GM12878 (cell line): ENCODE data around the gene TBXT. TPM values are rescaled to one million over a fixed set of nuclear protein-coding genes. Genes with fewer than 3 reads are reported as not detected.
A peak's percentile ranks its signal among the peaks of the same experiment; 100 is the strongest.

Experiments used
- ATAC-seq: fragments of 200-7000 bp; cut with Tn5 transposase; 3 replicates; pipeline ENCODE4 v1.9.1; 2020; ENCODE audit warnings: mild to moderate bottlenecking, moderate library complexity
- BruUV-seq: library from RNA; stranded (reverse); fragments of 400-500 nt; replicated peaks from 2 replicates; lab custom pipeline; 2021; lab: Mats Ljungman, UMichigan
- CTCF ChIA-PET: fragments of 300-600 bp; sonication (Branson Sonifier 250); formaldehyde crosslinking; extraction: SDS; loops from one replicate; lab custom pipeline; 2021; ENCODE audit warnings: inconsistent platforms; lab: Yijun Ruan, JAX
- POLR2A ChIA-PET: fragments of 350-600 bp; formaldehyde crosslinking; extraction: SDS; loops from one replicate; lab custom pipeline; 2021; ENCODE audit warnings: inconsistent platforms; lab: Charles Lee
- RAD21 ChIA-PET: fragments of 300-600 bp; sonication (Branson Sonifier 250); formaldehyde crosslinking; loops from one replicate; lab custom pipeline; 2023; ENCODE audit warnings: antibody characterized with exemption; ENCODE audit not compliant: unreplicated experiment; lab: Charles Lee
- SMC1A ChIA-PET: fragments of 300-600 bp; sonication (Branson Sonifier 250); formaldehyde crosslinking; loops from one replicate; lab custom pipeline; 2023; ENCODE audit not compliant: unreplicated experiment, uncharacterized antibody; lab: Charles Lee
- DNase-seq: peaks from one replicate; pipeline ENCODE4 v3.0.0-alpha.2; 2011; ENCODE audit warnings: low read depth, low spot score
- FAIRE-seq: peaks from 3 replicates; lab custom pipeline; 2011; peaks lifted over from hg19 to GRCh38; lab: Jason Lieb, UNC
- H2AFZ ChIP-seq: 2 replicates; pipeline ENCODE4 v1.6.0; 2011; ENCODE audit warnings: low read depth, low read length, control low read depth; ENCODE audit not compliant: control insufficient read depth
- H3K27ac ChIP-seq: 2 replicates; pipeline ENCODE4 v1.5.1; 2011; ENCODE audit warnings: control low read depth; ENCODE audit not compliant: control insufficient read depth, insufficient read depth
- H3K27me3 ChIP-seq, 2 experiments: replicated peaks in 1 of 2; 2 replicates each; pipeline versions ENCODE4 v1.6.0 to v1.6.1; 2011; ENCODE audit warnings: low read length in 1 of 2; ENCODE audit not compliant: control insufficient read depth in 2 of 2, insufficient read depth in 2 of 2
- H3K36me3 ChIP-seq, 2 experiments: 2 replicates each; pipeline ENCODE4 v1.5.1; 2011; ENCODE audit warnings: low read length in 1 of 2; ENCODE audit not compliant: control insufficient read depth in 2 of 2, insufficient read depth in 2 of 2
- H3K4me1 ChIP-seq: 2 replicates; pipeline ENCODE4 v1.6.1; 2011; ENCODE audit warnings: mild to moderate bottlenecking, low read length, moderate library complexity, mixed read lengths; ENCODE audit not compliant: control insufficient read depth, insufficient read depth
- H3K4me2 ChIP-seq: 2 replicates; pipeline ENCODE4 v1.6.0; 2011; ENCODE audit warnings: control low read depth; ENCODE audit not compliant: control insufficient read depth, insufficient read depth
- H3K4me3 ChIP-seq: fragments of 200-600 bp; sonication (generic); 2 replicates; pipeline ENCODE4 v1.5.1; 2016
- H3K79me2 ChIP-seq: 2 replicates; pipeline ENCODE4 v1.6.0; 2011; ENCODE audit warnings: low read length; ENCODE audit not compliant: control insufficient read depth, insufficient read depth
- H3K9ac ChIP-seq: 2 replicates; pipeline ENCODE4 v1.8.0; 2011; ENCODE audit warnings: low read length, control low read depth, mixed read lengths; ENCODE audit not compliant: control insufficient read depth, insufficient read depth
- H3K9me3 ChIP-seq: replicated peaks from 3 replicates; pipeline ENCODE4 v1.5.1; 2011; ENCODE audit warnings: mild to moderate bottlenecking, low read length; ENCODE audit not compliant: control insufficient read depth, insufficient read depth
- H4K20me1 ChIP-seq: 2 replicates; pipeline ENCODE4 v1.6.0; 2011; ENCODE audit not compliant: control insufficient read depth, insufficient read depth
- EP300 ChIP-seq, 2 experiments: fragments of 150-350 bp in 1 of 2; IDR thresholded peaks; 2 replicates each; pipeline ENCODE4 v1.6.1; 2011 to 2012; ENCODE audit warnings: low read depth in 2 of 2, low read length in 2 of 2, borderline replicate concordance in 1 of 2, improper control_type of control experiment in 1 of 2, inconsistent platforms in 1 of 2; ENCODE audit not compliant: control insufficient read depth in 1 of 2
- MTA2 ChIP-seq: fragments of 450-650 bp; IDR thresholded peaks from 2 replicates; pipeline ENCODE4 v1.6.1; 2016; ENCODE audit warnings: low read depth, mild to moderate bottlenecking, moderate library complexity
- RUNX3 ChIP-seq: IDR thresholded peaks from 2 replicates; pipeline ENCODE4 v1.6.1; 2012; ENCODE audit warnings: low read length, inconsistent platforms
- SPI1 ChIP-seq: IDR thresholded peaks from 2 replicates; pipeline ENCODE4 v1.6.1; 2011; ENCODE audit warnings: low read depth, mild to moderate bottlenecking, low read length, moderate library complexity, borderline replicate concordance; ENCODE audit not compliant: insufficient read depth
- TCF12 ChIP-seq: IDR thresholded peaks from 2 replicates; pipeline ENCODE4 v1.6.1; 2011; ENCODE audit warnings: low read depth, mild to moderate bottlenecking, low read length
- TCF7 ChIP-seq: IDR thresholded peaks from 2 replicates; pipeline ENCODE4 v1.6.1; 2014; ENCODE audit warnings: antibody characterized with exemption, borderline replicate concordance
- WGBS: methylation state at CpG from one replicate; pipeline ENCODE4 v1.1.6; 2016; ENCODE audit warnings: low lambda C conversion rate; ENCODE audit not compliant: insufficient replicate concordance, insufficient coverage; ENCODE audit errors: missing lambda C conversion rate; 5-methylcytosine and 5-hydroxymethylcytosine counted together
- in situ Hi-C: fragments of 300-500 bp; cut with MboI; formaldehyde crosslinking; loops from 9 replicates; pipeline ENCODE4 v1.14.3; 2018; ENCODE audit warnings: mixed read lengths
- intact Hi-C: fragments of 100-400 bp; cut with micrococcal nuclease; formaldehyde crosslinking; loops from one replicate; pipeline ENCODE4 v1.14.2; 2022; ENCODE audit not compliant: unreplicated experiment
- polyA plus RNA-seq, 11 experiments: library from polyadenylated mRNA; depleted of rRNA in 4 of 11; unstranded in 6 of 11; stranded (reverse) in 5 of 11; fragments of >200 nt; fragmentation: Nextera tagmentation in 4 of 11; fragmentation: Illumina TruSeq in 1 of 11; extraction: Ambion mirVana in 4 of 11; extraction: Trizol in 1 of 11; gene quantifications; 1 replicate in 1 of 11; 2 replicates in 10 of 11; pipeline versions ENCODE4 v1.2.1 to v1.2.3, GENCODE V29; 2011 to 2016; ENCODE audit warnings: inconsistent platforms in 2 of 11, missing spikeins in 2 of 11, low read depth in 1 of 11
- total RNA-seq, 4 experiments: library from RNA; depleted of rRNA in 3 of 4; stranded (reverse); fragments of >200 nt in 3 of 4; fragmentation: Illumina TruSeq in 1 of 4; extraction: Trizol in 1 of 4; gene quantifications; 2 replicates each; pipeline versions ENCODE4 v1.2.1 to v1.2.3, GENCODE V29; 2013 to 2021

TBXT gene
- total and polyA plus RNA-seq, 10 of the 15 experiments (the other 5 are each of a cell fraction or from before 2014, with no cell fraction given), result 0.06 to 2.5 TPM; not detected in 8

GRCh38 chr6:166194914-166195859 is 27.5 kb upstream of the TBXT start:
- ChIA-PET CTCF (no interaction called here), SMC1A (no interaction called here), POLR2A (no interaction called here), RAD21 (no interaction called here)
- H3K36me3 ChIP-seq, result no peaks in the 10 kb centered on the region; a peak in 1 of 4 replicates
- no peaks in the 10 kb centered on the region for H4K20me1 ChIP-seq
- no peak for ATAC-seq
- H3K9me3 ChIP-seq, result no peaks in the 10 kb centered on the region
- 29% methylated on average over 13 of the region's 13 CpGs for WGBS
- no peak overlapping the region for H3K4me3 ChIP-seq
- no peaks in the 10 kb centered on the region for H3K4me1 ChIP-seq
- H3K27ac ChIP-seq, result no peak overlapping the region
- TF ChIP-seq MTA2, result no peak
- TF ChIP-seq SPI1, result peak; percentile 28; the same call in 1 of the 2 replicates
- DNase-seq, result no peak
- no peak for FAIRE-seq
- no peaks in the 10 kb centered on the region; a peak in 1 of 4 replicates for H3K27me3 ChIP-seq
- intact Hi-C loops, result no loop called here
- no peak overlapping the region for H3K9ac ChIP-seq
- no peak overlapping the region for H3K4me2 ChIP-seq
- no peak overlapping the region for H2AFZ ChIP-seq
- no peaks in the 10 kb centered on the region for H3K79me2 ChIP-seq
- in situ Hi-C loops, result no loop called here
- no TSS peak for BruUV-seq

GRCh38 chr6:166192557-166192956 is 24.9 kb upstream of the TBXT start:
- FAIRE-seq, result no peak
- Histone ChIP-seq H3K4me3 (no peak overlapping the region), H3K4me2 (no peak overlapping the region), H4K20me1 (no peaks in the 10 kb centered on the region), H3K27me3 (no peaks in the 10 kb centered on the region; a peak in 1 of 4 replicates), H3K9me3 (no peaks in the 10 kb centered on the region), H2AFZ (no peak overlapping the region), H3K4me1 (no peaks in the 10 kb centered on the region), H3K27ac (no peak overlapping the region), H3K9ac (no peak overlapping the region), H3K36me3 (no peaks in the 10 kb centered on the region; a peak in 1 of 4 replicates), H3K79me2 (no peaks in the 10 kb centered on the region)
- no TSS peak for BruUV-seq
- CTCF ChIA-PET, result no interaction called here
- POLR2A ChIA-PET, result no interaction called here
- TF ChIP-seq TCF12 (no peak), RUNX3 (no peak), TCF7 (no peak), EP300 (IDR thresholded peaks at IDR 0.05; ENCODE audit: borderline replicate concordance in 1 of 2, control insufficient read depth in 1 of 2, low read depth in 2 of 2, low read length in 2 of 2) (no peak)
- WGBS, result 56% methylated on average over 5 of the region's 5 CpGs
- no peak for DNase-seq
- in situ Hi-C loops (no loop called here), intact Hi-C loops (no loop called here)
- RAD21 ChIA-PET, result no interaction called here
- ATAC-seq, result no peak
- SMC1A ChIA-PET, result no interaction called here
